Measurements from ENCODE around the gene RBMS3. TPM values are rescaled to one million over a fixed set of nuclear protein-coding genes. Genes with fewer than 3 reads are reported as not detected.

RBMS3 gene
- total RNA-seq, 2 donors from 2014 or later: 27.3 to 51.4 TPM

GRCh38 chr3:29297998-29298397 lies 17.1 kb downstream of the RBMS3 start:
- peaks cover 0 to 7% of the 10 kb centered on the region in 2 donors for H3K4me1 ChIP-seq

GRCh38 chr3:29301332-29302019 lies 20.6 kb downstream of the RBMS3 start:
- H3K4me1 ChIP-seq: no peaks in the 10 kb centered on the region
- TF ChIP-seq CTCF (IDR thresholded peaks at IDR 0.05): no peak
- no peaks in the 10 kb centered on the region for H3K27me3 ChIP-seq

More at GRCh38 chr3:29297998-29298397, 17.1 kb downstream of the RBMS3 start:
- no peaks in the 10 kb centered on the region for H3K27me3 ChIP-seq
- no peak for TF ChIP-seq CTCF (IDR thresholded peaks at IDR 0.05)
- no peak overlapping the region for H3K27ac ChIP-seq
- no peaks in the 10 kb centered on the region for H3K36me3 ChIP-seq
- no peak overlapping the region for H3K4me3 ChIP-seq
- H3K9me3 ChIP-seq: no peaks in the 10 kb centered on the region
- DNase-seq (ENCODE audit: low spot score): no peak

GRCh38 chr3:29302619-29303018 lies 21.7 kb downstream of the RBMS3 start:
- no peaks in the 10 kb centered on the region for H3K9me3 ChIP-seq
- H3K4me1 ChIP-seq: no peaks in the 10 kb centered on the region
- TF ChIP-seq CTCF (IDR thresholded peaks at IDR 0.05): no peak
- H3K27me3 ChIP-seq: no peaks in the 10 kb centered on the region
- H3K4me3 ChIP-seq: no peak overlapping the region
- no peak overlapping the region for H3K27ac ChIP-seq
- no peak for DNase-seq (ENCODE audit: low spot score)
- peaks cover 9% of the 10 kb centered on the region for H3K36me3 ChIP-seq

More at GRCh38 chr3:29301332-29302019, 20.6 kb downstream of the RBMS3 start:
- H3K9me3 ChIP-seq: no peaks in the 10 kb centered on the region
- peaks cover 9% of the 10 kb centered on the region for H3K36me3 ChIP-seq
- H3K4me3 ChIP-seq: no peak overlapping the region
- no peak overlapping the region for H3K27ac ChIP-seq
- no peak for DNase-seq (ENCODE audit: low spot score)

- DNase-seq (ENCODE audit: low spot score): no peak
- no peak for TF ChIP-seq CTCF (IDR thresholded peaks at IDR 0.05)
- no peaks in the 10 kb centered on the region for H3K9me3 ChIP-seq
- peaks cover 9% of the 10 kb centered on the region for H3K36me3 ChIP-seq
- no peaks in the 10 kb centered on the region for H3K27me3 ChIP-seq
- H3K4me3 ChIP-seq: no peak overlapping the region
- H3K27ac ChIP-seq: no peak overlapping the region
- peaks cover 0 to 28% of the 10 kb centered on the region in 2 donors for H3K4me1 ChIP-seq
These were observed 26.4 kb downstream of the RBMS3 start for GRCh38 chr3:29307295-29307694.

GRCh38 chr3:29310865-29311264 lies 30.0 kb downstream of the RBMS3 start:
- Histone ChIP-seq H3K36me3 (peaks cover 3% of the 10 kb centered on the region), H3K4me3 (no peak overlapping the region), H3K27me3 (no peaks in the 10 kb centered on the region), H3K4me1 (peaks cover 0 to 52% of the 10 kb centered on the region in 2 donors), H3K9me3 (no peaks in the 10 kb centered on the region), H3K27ac (no peak overlapping the region)
- no peak for TF ChIP-seq CTCF (IDR thresholded peaks at IDR 0.05)
- DNase-seq (ENCODE audit: low spot score): no peak

GRCh38 chr3:29311795-29312194 lies 30.9 kb downstream of the RBMS3 start:
- peaks cover 0 to 52% of the 10 kb centered on the region in 2 donors for H3K4me1 ChIP-seq

More at GRCh38 chr3:29311795-29312194, 30.9 kb downstream of the RBMS3 start:
- no peak for TF ChIP-seq CTCF (IDR thresholded peaks at IDR 0.05)
- Histone ChIP-seq H3K27me3 (no peaks in the 10 kb centered on the region), H3K9me3 (no peaks in the 10 kb centered on the region), H3K4me3 (no peak overlapping the region), H3K27ac (no peak overlapping the region), H3K36me3 (no peaks in the 10 kb centered on the region)
- no peak for DNase-seq (ENCODE audit: low spot score)
